CD4-positive, CD25-positive, alpha-beta regulatory T cell (primary cell): ENCODE results near the gene SCAF1. TPM values are rescaled to one million over a fixed set of nuclear protein-coding genes. Genes with fewer than 3 reads are reported as not detected.

Experiments used
- polyA plus RNA-seq, 4 donors: library from polyadenylated mRNA; unstranded; fragments of 300-500 nt; fragmentation: Illumina TruSeq; gene quantifications; one replicate each; pipeline ENCODE4 v1.2.3, GENCODE V29; 2021
- total RNA-seq: library from RNA; stranded (reverse); gene quantifications from one replicate; pipeline ENCODE4 v1.2.3, GENCODE V29; 2022

The SCAF1 gene
- total and polyA plus RNA-seq, 5 donors from 2014 or later, result 0.53 to 47.4 (median 0.81) TPM; not detected in 1

Other genes starting within 250 kb of the SCAF1 start
- not detected for gene PTH2, start 218.8 kb upstream of the SCAF1 start, total RNA-seq
- not detected for gene PTH2, start 218.8 kb upstream of the SCAF1 start, polyA plus RNA-seq
- not detected for gene GFY, start 216.8 kb upstream of the SCAF1 start, total RNA-seq
- not detected for gene GFY, start 216.8 kb upstream of the SCAF1 start, polyA plus RNA-seq
- not detected for gene SLC17A7, start 200.7 kb upstream of the SCAF1 start, total RNA-seq
- not detected for gene SLC17A7, start 200.7 kb upstream of the SCAF1 start, polyA plus RNA-seq
- gene PIH1D1, start 190.4 kb upstream of the SCAF1 start, total RNA-seq, result 150 TPM
- gene PIH1D1, start 190.4 kb upstream of the SCAF1 start, polyA plus RNA-seq, result 100 to 1,000 TPM; 109 to 144 (median 118) TPM
- gene ALDH16A1, start 189.0 kb upstream of the SCAF1 start, total RNA-seq, result 41.0 TPM
- 10 to 100 TPM; 32.7 to 47.1 (median 42.3) TPM for gene ALDH16A1, start 189.0 kb upstream of the SCAF1 start, polyA plus RNA-seq
- gene FLT3LG, start 168.0 kb upstream of the SCAF1 start, total RNA-seq, result 250 TPM
- gene FLT3LG, start 168.0 kb upstream of the SCAF1 start, polyA plus RNA-seq, result 100 to 1,000 TPM; 103 to 154 (median 112) TPM
- gene RPL13A, start 154.6 kb upstream of the SCAF1 start, total RNA-seq, result 3,622 TPM
- gene RPL13A, start 154.6 kb upstream of the SCAF1 start, polyA plus RNA-seq, result 1,000 to 10,000 TPM; 1,768 to 2,996 (median 2,546) TPM
- gene RPS11, start 145.8 kb upstream of the SCAF1 start, total RNA-seq, result 2,000 TPM
- gene RPS11, start 145.8 kb upstream of the SCAF1 start, polyA plus RNA-seq, result 1,000 to 10,000 TPM; 1,810 to 2,513 (median 2,330) TPM
- gene FCGRT, start 129.5 kb upstream of the SCAF1 start, total RNA-seq, result 23.3 TPM
- gene FCGRT, start 129.5 kb upstream of the SCAF1 start, polyA plus RNA-seq, result 10 to 100 TPM; 43.0 to 63.0 (median 49.8) TPM
- gene RCN3, start 114.2 kb upstream of the SCAF1 start, total RNA-seq, result 3.6 TPM
- gene RCN3, start 114.2 kb upstream of the SCAF1 start, polyA plus RNA-seq, result 1 to 10 TPM; 1.5 to 5.5 (median 2.5) TPM
- 124 TPM for gene NOSIP, start 61.7 kb upstream of the SCAF1 start, total RNA-seq
- gene NOSIP, start 61.7 kb upstream of the SCAF1 start, polyA plus RNA-seq, result 100 to 1,000 TPM; 262 to 385 (median 285) TPM
- 0.84 TPM for gene PRRG2, start 60.9 kb upstream of the SCAF1 start, total RNA-seq
- gene PRRG2, start 60.9 kb upstream of the SCAF1 start, polyA plus RNA-seq, result not detected
- 50.2 TPM for gene PRR12, start 51.0 kb upstream of the SCAF1 start, total RNA-seq
- gene PRR12, start 51.0 kb upstream of the SCAF1 start, polyA plus RNA-seq, result under 1 TPM; 0.05 to 0.18 (median 0.16) TPM
- gene RRAS, start 2.1 kb upstream of the SCAF1 start, total RNA-seq, result 4.6 TPM
- 10 to 100 TPM; 17.7 to 22.1 (median 19.8) TPM for gene RRAS, start 2.1 kb upstream of the SCAF1 start, polyA plus RNA-seq
- gene IRF3, start 23.6 kb downstream of the SCAF1 start, total RNA-seq, result 235 TPM
- 100 to 1,000 TPM in 1 of 4 donors, 10 to 100 TPM in 3; 76.4 to 104 (median 95.9) TPM for gene IRF3, start 23.6 kb downstream of the SCAF1 start, polyA plus RNA-seq
- gene BCL2L12, start 23.7 kb downstream of the SCAF1 start, total RNA-seq, result 13.6 TPM
- 10 to 100 TPM; 13.6 to 15.3 (median 15.1) TPM for gene BCL2L12, start 23.7 kb downstream of the SCAF1 start, polyA plus RNA-seq
- 59.2 TPM for gene PRMT1, start 35.1 kb downstream of the SCAF1 start, total RNA-seq
- gene PRMT1, start 35.1 kb downstream of the SCAF1 start, polyA plus RNA-seq, result 100 to 1,000 TPM; 101 to 118 (median 105) TPM
- gene ADM5, start 47.4 kb downstream of the SCAF1 start, total RNA-seq, result 1.7 TPM
- under 1 TPM in 2 of 4 donors, not detected in 2; 0.10 to 0.34 TPM for gene ADM5, start 47.4 kb downstream of the SCAF1 start, polyA plus RNA-seq
- 0.47 TPM for gene CPT1C, start 48.9 kb downstream of the SCAF1 start, total RNA-seq
- gene CPT1C, start 48.9 kb downstream of the SCAF1 start, polyA plus RNA-seq, result under 1 TPM in 3 of 4 donors, not detected in 1; 0.41 to 0.84 (median 0.73) TPM
- gene TSKS, start 121.1 kb downstream of the SCAF1 start, total RNA-seq, result not detected
- gene TSKS, start 121.1 kb downstream of the SCAF1 start, polyA plus RNA-seq, result under 1 TPM; 0.41 to 0.77 (median 0.45) TPM
- gene AP2A1, start 124.8 kb downstream of the SCAF1 start, total RNA-seq, result 49.5 TPM
- gene AP2A1, start 124.8 kb downstream of the SCAF1 start, polyA plus RNA-seq, result 1 to 10 TPM; 5.2 to 7.4 (median 5.6) TPM
- 15.8 TPM for gene FUZ, start 171.1 kb downstream of the SCAF1 start, total RNA-seq
- gene FUZ, start 171.1 kb downstream of the SCAF1 start, polyA plus RNA-seq, result 1 to 10 TPM; 4.0 to 8.4 (median 4.9) TPM
- gene MED25, start 176.1 kb downstream of the SCAF1 start, total RNA-seq, result 67.9 TPM
- 10 to 100 TPM; 12.7 to 23.6 (median 19.9) TPM for gene MED25, start 176.1 kb downstream of the SCAF1 start, polyA plus RNA-seq
- 116 TPM for gene PTOV1, start 208.9 kb downstream of the SCAF1 start, total RNA-seq
- 10 to 100 TPM; 26.8 to 45.6 (median 34.2) TPM for gene PTOV1, start 208.9 kb downstream of the SCAF1 start, polyA plus RNA-seq
- 149 TPM for gene PNKP, start 225.4 kb downstream of the SCAF1 start, total RNA-seq
- 10 to 100 TPM; 26.2 to 33.5 (median 28.2) TPM for gene PNKP, start 225.4 kb downstream of the SCAF1 start, polyA plus RNA-seq
- 12.9 TPM for gene AKT1S1, start 235.1 kb downstream of the SCAF1 start, total RNA-seq
- gene AKT1S1, start 235.1 kb downstream of the SCAF1 start, polyA plus RNA-seq, result 1 to 10 TPM; 3.0 to 4.2 (median 3.8) TPM
- gene TBC1D17, start 235.5 kb downstream of the SCAF1 start, total RNA-seq, result 48.1 TPM
- 1 to 10 TPM; 8.8 to 9.7 (median 9.1) TPM for gene TBC1D17, start 235.5 kb downstream of the SCAF1 start, polyA plus RNA-seq